ENCODE results near the gene PAFAH2.
"Not testable (repeated sequence)": the region's sequence is repeated elsewhere in the genome, so short reads cannot be mapped to it uniquely, and the experiment has no call there.

Gene PAFAH2

GRCh38 chr1:25993197-25993951 is 4.5 kb downstream of the PAFAH2 start:
- intact Hi-C loops (cut with DNase I) = no loop called here
- no peak for DNase-seq

DNA sequence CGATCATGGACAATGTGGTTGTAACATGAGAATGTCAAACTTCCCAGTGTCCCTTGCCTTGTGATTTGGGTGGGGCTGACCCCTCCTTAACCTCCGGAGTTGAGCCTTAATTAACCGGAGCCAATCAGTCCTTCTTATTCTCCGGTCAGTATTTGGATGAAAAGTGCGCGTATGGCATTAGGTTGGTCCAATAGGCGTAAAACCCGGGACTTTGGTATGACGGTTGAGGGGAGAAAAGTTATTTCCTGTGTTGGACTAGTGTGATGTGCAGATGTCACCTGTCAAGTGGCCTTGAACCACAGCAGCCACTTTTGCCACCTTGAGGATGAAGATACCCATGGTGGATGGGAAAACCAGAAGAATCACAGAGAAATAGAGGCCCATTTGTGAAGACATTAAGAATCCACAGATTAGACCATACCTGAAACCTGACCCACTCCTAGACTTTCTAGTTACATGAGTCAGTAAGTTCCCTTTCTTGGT is 5.1 kb downstream of the PAFAH2 start:
- DNase-seq = no peak
- intact Hi-C loops (cut with DNase I) = no loop called here

DNA sequence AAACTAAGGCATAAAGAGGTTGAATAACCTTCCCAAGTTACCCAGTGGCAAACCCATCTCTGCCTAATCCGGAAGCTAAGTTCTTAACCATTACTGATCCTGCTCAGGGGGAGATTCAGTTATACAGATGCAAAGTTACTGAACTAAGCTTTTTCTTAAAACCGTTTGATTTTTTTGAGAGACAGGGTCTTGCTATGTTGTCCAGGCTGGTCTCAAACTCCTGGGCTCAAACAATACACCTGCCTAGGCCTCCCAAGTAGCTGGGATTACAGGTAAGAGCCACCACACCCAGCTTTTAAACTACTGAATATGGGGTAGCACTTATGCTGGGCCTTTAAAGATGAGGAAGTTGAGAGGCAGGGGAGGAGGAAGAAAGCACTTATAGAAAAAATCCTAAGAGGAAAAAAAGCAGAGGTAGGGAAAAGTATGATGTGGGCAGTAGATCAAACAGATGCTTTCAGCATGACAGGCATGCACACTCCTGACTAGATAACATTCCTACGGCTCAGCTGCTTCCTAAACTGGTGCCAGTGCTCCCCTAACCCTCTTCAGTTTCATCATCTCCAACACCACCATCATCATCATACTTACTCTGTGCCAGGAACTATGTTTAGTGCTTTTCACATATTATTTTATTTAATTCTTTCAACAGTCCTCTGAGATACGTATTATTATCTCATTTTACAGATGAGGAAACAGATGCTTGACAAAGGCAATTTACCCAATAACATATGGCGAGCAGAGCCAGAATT is 5.8 kb downstream of the PAFAH2 start:
- intact Hi-C loops (cut with DNase I) = no loop called here
- no peak for DNase-seq

DNA sequence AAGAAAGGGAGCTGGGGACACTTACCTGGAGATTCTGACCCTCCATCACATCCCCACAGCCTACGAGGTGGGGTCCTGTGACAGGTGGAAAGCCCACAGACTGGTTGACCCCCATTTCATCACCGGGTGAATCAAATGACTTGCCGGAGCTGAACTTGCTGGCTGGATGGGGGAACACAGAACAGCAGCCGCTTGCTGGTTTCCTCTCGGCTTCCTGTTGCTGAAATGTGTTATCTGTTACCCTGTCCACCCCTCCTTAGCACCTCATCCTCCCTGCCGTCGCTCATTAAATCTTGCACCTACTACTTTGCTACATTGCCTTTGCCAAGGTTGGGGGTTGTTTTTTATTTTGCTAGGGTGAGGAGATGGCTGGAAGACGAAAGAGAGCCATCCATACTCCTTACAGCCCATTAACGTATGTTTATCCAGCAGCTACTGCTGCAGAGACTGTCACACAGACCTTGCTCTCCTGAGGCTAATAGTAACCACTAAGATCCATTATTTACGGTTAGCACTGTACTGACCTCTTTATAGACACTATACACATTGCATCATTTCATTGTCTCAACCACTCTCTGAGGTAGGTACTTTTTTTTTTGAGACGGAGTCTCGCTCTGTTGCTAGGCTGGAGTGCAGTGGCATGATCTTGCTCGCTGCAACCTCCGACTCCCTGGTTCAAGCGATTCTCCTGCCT is 7.0 kb downstream of the PAFAH2 start:
- DNase-seq = no peak
- intact Hi-C loops (cut with DNase I) = no loop called here

DNA sequence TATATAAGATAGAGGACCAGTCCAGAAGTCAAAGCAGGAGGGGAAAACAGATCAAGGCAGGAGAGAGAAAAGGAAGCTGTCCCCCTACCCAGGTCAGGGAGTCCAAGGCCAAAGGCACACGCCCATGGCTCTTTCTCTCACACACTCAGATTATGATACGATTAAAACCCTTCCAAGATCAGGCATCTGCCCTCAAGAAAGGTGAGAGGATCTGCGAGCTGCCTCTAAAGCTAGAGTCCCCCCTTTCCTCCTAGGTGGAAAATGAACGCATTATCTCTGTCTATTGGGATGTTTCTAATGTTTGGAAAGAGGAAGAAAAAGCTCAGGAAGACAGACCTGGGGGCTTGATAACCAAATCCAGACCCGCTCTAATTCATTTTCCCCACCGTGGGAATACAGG is 7.6 kb downstream of the PAFAH2 start:
- no peak for DNase-seq
- intact Hi-C loops (cut with DNase I) = no loop called here

GRCh38 chr1:25989440-25990234 is 8.2 kb downstream of the PAFAH2 start:
- intact Hi-C loops (cut with DNase I) = no loop called here
- DNase-seq = no peak

DNA sequence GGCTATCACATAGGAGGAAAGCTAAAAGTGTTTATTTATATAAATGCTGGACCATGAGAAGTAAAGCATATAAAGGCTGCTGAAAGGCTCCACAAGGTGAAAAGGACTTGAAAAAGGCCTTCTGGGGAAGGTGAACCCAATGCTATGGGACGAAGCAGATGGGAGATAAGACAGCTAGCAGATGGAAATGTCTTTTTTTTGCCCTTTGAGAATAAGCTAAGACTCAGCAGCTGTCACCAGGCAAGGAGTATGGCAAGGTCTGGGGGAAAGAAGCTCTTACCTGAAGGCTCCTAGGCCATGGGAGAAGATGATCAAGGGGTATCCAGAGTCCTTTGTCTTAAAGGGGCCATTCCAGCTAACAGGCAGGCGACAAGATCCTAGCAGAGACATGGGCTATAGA is 9.9 kb downstream of the PAFAH2 start:
- DNase-seq = no peak
- intact Hi-C loops (cut with DNase I) = no loop called here

DNA sequence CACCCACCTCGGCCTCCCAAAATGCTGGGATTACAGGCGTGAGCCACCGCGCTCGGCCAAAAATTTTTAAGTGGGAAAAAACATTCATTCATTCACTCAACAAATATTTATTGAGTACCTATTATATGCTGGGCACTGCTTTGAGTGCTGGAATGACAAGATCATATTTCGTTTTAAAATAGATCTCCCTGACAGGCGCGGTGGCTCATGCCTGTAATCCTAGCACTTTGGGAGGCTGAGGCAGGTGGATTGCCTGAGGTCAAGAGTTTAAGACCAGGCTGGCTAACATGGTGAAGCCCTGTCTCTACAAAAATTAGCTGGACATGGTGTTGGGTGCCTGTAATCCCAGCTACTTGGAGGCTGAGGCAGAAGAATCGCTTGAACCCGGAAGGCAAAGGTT is 11.1 kb downstream of the PAFAH2 start:
- intact Hi-C loops (cut with DNase I) = not testable (repeated sequence)

DNA sequence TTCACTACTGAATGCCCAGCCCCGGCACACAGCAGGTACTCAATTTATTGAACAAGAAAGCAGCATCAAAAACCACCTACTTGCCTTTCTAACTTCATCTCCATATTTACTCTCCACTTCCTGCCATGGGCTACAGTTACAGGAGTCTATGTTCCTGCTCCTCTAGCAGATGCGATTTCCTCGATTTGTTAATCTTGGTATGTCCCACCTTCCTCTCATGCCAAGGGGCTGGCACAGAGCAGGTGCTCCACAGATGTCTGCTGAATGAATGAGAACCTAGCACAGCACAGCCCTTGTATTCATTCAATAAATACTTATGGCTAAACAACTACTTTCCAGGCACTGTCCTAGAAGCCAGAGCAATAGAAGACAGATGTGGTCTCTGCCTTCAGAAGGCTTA is 12.2 kb downstream of the PAFAH2 start:
- intact Hi-C loops (cut with DNase I) = no loop called here
- no peak for DNase-seq

More for the DNA sequence above, 11.1 kb downstream of the PAFAH2 start:
- DNase-seq = not testable (repeated sequence)

DNA sequence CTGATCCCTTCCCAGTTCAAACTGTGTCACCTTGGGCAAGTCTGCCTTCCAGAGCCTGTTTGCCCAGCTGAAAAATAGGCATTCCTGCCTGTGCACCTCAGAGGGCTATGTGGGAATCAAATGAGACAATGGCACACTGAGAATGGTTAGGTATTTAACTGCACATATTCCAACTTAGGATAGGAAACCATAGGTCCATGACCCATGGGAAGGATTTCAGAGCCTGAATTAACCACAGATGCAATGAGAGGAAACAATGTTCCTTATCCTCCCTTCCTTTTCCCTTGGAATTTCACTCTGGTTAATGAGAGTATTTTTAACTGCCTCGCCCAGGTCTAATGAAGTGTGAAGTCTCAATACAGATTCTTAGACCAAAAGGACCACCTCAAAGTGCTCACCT is 12.7 kb downstream of the PAFAH2 start:
- no peak for DNase-seq
- intact Hi-C loops (cut with DNase I) = no loop called here

DNA sequence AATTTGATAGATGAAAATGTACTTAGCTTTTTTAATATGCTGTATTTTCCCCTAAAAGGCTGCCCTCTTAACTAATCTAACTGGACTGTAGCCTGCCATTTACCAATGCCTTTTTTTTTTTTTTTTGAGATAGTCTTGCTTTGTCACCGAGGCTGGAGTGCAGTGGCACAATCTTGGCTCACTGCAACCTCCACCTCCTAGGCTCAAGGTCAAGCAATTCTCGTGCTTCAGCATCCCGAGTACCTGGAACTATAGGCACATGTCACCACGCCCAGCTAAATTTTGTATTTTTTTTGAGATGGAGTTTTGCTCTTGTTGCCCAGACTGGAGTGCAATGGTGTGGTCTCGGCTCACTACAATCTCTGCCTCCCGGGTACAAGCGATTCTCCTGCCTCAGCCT is 18.7 kb downstream of the PAFAH2 start:
- no peak for DNase-seq
- intact Hi-C loops (cut with DNase I) = no loop called here

- no peak for DNase-seq
- intact Hi-C loops (cut with DNase I) = no loop called here
Observed at GRCh38 chr1:25978403-25978802, 19.5 kb downstream of the PAFAH2 start.

- no peak for DNase-seq
- intact Hi-C loops (cut with DNase I) = no loop called here
Observed at GRCh38 chr1:25977801-25978200, 20.1 kb downstream of the PAFAH2 start.

DNA sequence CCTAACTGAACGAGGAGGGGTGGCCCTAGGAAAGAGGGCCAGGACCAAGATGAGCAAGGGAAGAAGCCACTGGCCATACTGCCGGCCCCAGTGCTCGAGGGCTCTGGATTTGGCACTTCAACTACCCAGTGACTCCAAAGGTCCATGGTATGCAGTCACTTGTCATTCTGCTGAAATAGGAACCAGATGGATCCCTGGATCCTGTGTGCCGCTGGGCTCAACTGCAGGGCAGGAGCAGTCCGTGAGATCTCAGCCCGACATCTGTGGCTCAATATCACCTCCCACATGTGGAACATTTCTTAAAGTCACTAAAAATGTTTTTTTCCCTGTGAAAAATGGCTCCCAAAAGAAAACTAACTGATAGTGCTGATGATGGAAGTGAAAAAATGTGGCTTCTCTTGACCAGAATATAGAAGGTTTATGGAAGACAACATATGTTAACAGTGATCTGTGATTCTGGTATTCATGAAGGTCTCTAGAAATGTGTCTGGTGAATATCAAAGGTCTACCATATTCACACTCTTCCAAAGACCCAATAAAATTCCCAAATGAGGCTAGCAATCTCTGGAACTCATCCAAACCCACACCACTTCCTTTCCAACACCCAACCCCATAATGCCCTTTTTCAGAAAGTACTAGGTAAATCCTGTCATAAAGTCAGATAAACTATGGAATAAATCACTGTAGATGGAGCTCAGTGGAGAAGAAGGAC is 24.1 kb downstream of the PAFAH2 start:
- DNase-seq = no peak
- intact Hi-C loops (cut with DNase I) = no loop called here

- no peak for DNase-seq
- intact Hi-C loops (cut with DNase I) = no loop called here
Observed at GRCh38 chr1:25971811-25972180, 26.1 kb downstream of the PAFAH2 start.

DNA sequence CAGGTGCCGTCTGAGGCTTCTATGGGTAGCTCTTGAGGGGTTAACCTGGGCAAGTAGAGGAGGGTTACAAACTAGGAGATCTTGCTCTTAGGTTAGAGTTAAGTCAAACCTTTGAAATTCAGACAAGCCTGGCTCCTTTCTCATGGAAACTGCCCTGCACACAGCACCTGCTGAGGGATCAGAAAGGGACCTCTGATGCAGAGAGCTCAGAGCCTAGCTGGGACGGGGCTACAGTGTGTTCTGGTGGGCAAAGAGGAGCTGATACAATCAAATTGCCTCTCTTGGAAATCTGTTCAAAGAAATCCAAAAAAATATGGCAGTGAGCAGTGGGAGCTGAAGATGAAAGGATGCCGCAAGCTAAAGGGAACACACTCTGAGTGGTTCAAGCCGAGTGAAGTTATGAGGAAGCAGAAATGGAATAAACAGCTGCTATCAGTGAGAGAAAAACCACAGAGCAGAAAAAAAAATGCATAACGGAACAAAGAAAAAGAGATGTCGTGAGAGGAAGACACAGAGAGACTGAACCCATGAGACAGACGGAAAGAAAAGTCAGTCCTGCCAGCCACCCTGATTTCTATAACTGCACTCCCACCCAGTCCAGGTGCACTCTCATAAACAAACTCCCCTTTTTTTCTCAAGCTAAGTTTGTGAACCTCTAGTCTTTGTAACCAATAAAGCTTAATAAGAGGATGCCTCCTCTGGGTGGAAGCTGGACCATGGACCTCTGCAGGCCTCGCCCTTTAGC is 26.6 kb downstream of the PAFAH2 start:
- intact Hi-C loops (cut with DNase I) = no loop called here
- no peak for DNase-seq

DNA sequence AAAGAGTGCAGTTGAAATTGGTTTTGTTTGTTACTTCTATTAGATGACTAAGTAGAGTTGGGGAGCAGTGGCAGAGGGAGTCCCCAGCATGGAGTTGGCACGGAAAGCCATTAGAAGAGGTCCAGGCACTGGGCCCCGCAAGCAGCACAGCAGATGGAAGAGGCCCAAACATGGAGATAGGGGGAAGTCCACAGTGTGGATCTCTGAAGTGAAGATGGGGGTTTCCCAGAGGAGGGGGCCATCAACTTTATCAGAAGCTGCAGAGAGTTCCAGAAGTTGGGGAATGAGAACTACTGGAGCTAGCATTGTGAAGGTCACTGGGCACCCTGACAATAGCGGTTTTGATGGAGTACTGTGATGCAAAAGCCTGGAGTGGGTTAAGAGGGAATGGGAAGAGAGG is 30.6 kb downstream of the PAFAH2 start:
- DNase-seq = no peak
- intact Hi-C loops (cut with DNase I) = no loop called here

DNA sequence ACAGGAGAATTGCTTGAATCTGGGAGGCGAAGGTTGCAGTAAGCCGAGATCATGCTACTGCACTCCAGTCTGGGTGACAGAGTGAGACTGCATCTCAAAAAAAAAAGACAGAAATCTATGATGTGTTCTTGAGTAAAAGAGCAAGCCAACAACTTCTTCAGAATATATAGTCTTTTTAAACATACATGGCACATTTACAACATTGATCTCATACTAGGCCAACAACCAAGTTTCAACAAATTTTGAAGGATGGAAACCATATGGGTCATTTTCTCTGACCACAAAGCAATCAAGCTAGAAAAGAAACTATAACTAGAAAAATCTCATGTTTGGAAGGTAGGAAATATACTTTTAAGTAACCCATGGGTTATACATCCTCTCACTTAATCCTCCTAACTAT is 38.3 kb downstream of the PAFAH2 start:
- no peak for DNase-seq
- intact Hi-C loops (cut with DNase I) = no loop called here

All from head of caudate nucleus (tissue), 42 donors.